Endodermal cell (in vitro differentiated cells): ENCODE measurements around the gene SIAH3. TPM values are rescaled to one million over a fixed set of nuclear protein-coding genes. Genes with fewer than 3 reads are reported as not detected.

Source experiments
- DNase-seq: peaks from one replicate; pipeline ENCODE4 v3.0.0-alpha.2; 2017
- H3K27ac ChIP-seq: 2 replicates; pipeline ENCODE4 v1.5.1; 2013; ENCODE audit warnings: mild to moderate bottlenecking, low read depth, low read length, moderate library complexity
- H3K27me3 ChIP-seq: 2 replicates; pipeline ENCODE4 v1.6.1; 2013; ENCODE audit warnings: mild to moderate bottlenecking, low read length, moderate library complexity; ENCODE audit not compliant: insufficient read depth, control insufficient read depth, poor library complexity, severe bottlenecking
- H3K36me3 ChIP-seq: 2 replicates; pipeline ENCODE4 v1.7.0; 2013; ENCODE audit warnings: mild to moderate bottlenecking, low read length, moderate library complexity; ENCODE audit not compliant: control insufficient read depth, insufficient read depth
- H3K4me1 ChIP-seq: one replicate; pipeline ENCODE4 v1.7.0; 2013; ENCODE audit warnings: low read length; ENCODE audit not compliant: control insufficient read depth, insufficient read depth
- H3K4me3 ChIP-seq: 2 replicates; pipeline ENCODE4 v1.5.1; 2013; ENCODE audit warnings: mild to moderate bottlenecking, low read length, moderate library complexity
- H3K9ac ChIP-seq: 2 replicates; pipeline ENCODE4 v1.6.1; 2013; ENCODE audit warnings: mild to moderate bottlenecking, low read length, moderate library complexity; ENCODE audit not compliant: poor library complexity, severe bottlenecking; ENCODE audit errors: extremely low read depth
- H3K9me3 ChIP-seq: 2 replicates; pipeline ENCODE4 v1.6.1; 2013; ENCODE audit warnings: mild to moderate bottlenecking, low read length, moderate library complexity; ENCODE audit not compliant: control insufficient read depth
- H3K27ac Mint-ChIP-seq: 2 replicates; pipeline ENCODE4 v1.8.0; 2020; ENCODE audit warnings: mixed read lengths
- H3K27me3 Mint-ChIP-seq: 2 replicates; pipeline ENCODE4 v1.8.0; 2021; ENCODE audit warnings: mild to moderate bottlenecking, mixed read lengths; ENCODE audit not compliant: insufficient read depth
- H3K36me3 Mint-ChIP-seq: 2 replicates; pipeline ENCODE4 v1.8.0; 2020; ENCODE audit warnings: low read depth, mixed read lengths
- H3K4me1 Mint-ChIP-seq: 2 replicates; pipeline ENCODE4 v1.8.0; 2020; ENCODE audit warnings: mixed read lengths
- H3K4me3 Mint-ChIP-seq: 2 replicates; pipeline ENCODE4 v1.8.0; 2020; ENCODE audit warnings: mild to moderate bottlenecking, moderate library complexity, mixed read lengths
- H3K9me3 Mint-ChIP-seq: 2 replicates; pipeline ENCODE4 v1.8.0; 2020; ENCODE audit warnings: mild to moderate bottlenecking, mixed read lengths
- CTCF ChIP-seq: fragments of 200-600 bp; sonication (generic); conservative IDR thresholded peaks from 2 replicates; pipeline ENCODE4 v1.5.0; 2021; ENCODE audit warnings: antibody characterized with exemption, mild to moderate bottlenecking
- WGBS, 2 experiments: methylation state at CpG; one replicate each; pipeline versions ENCODE4 v1.1.5 to v1.1.7; 2013; ENCODE audit warnings: missing lambda C conversion rate in 2 of 2, mixed read lengths in 1 of 2; ENCODE audit not compliant: insufficient coverage in 1 of 2, insufficient read length in 1 of 2; 5-methylcytosine and 5-hydroxymethylcytosine counted together
- total RNA-seq, 2 donors: library from RNA; stranded (reverse); fragmentation: NEBNext Ultra II Directional in 1 of 2; extraction: Animal tissue kit (Norgen Biotek cat#: 25700) in 1 of 2; gene quantifications; 2 replicates in 1 of 2; 3 replicates in 1 of 2; pipeline ENCODE4 v1.2.1, GENCODE V29; 2021

The SIAH3 gene
- total RNA-seq, 2 donors from 2014 or later: not detected

GRCh38 chr13:45852494-45852893 is 941 bp upstream of the SIAH3 start:
- no peak for TF ChIP-seq CTCF
- peaks cover 38% of the 10 kb centered on the region for H3K4me1 Mint-ChIP-seq
- peaks cover 5% of the 10 kb centered on the region for H3K9me3 Mint-ChIP-seq
- H3K4me3 Mint-ChIP-seq: no peak overlapping the region
- peaks cover 36% of the 10 kb centered on the region for H3K27me3 Mint-ChIP-seq
- Histone ChIP-seq H3K27ac (no peak overlapping the region), H3K9ac (no peak overlapping the region), H3K4me3 (no peak overlapping the region), H3K9me3 (peaks cover 9% of the 10 kb centered on the region), H3K36me3 (no peaks in the 10 kb centered on the region), H3K4me1 (peaks cover 18% of the 10 kb centered on the region), H3K27me3 (peaks cover 27% of the 10 kb centered on the region)
- DNase-seq: peak; percentile 53
- H3K27ac Mint-ChIP-seq: no peak overlapping the region
- 89% methylated on average over 1 to 3 of the region's 3 CpGs for WGBS, 2 experiments
- no peaks in the 10 kb centered on the region for H3K36me3 Mint-ChIP-seq

GRCh38 chr13:45851956-45852355 is 403 bp upstream of the SIAH3 start:
- no peak for DNase-seq
- peaks cover 43% of the 10 kb centered on the region for H3K4me1 Mint-ChIP-seq
- Histone ChIP-seq H3K4me1 (peaks cover 21% of the 10 kb centered on the region), H3K27ac (no peak overlapping the region), H3K4me3 (no peak overlapping the region), H3K27me3 (peaks cover 27% of the 10 kb centered on the region), H3K9me3 (peaks cover 9% of the 10 kb centered on the region), H3K9ac (no peak overlapping the region), H3K36me3 (no peaks in the 10 kb centered on the region)
- H3K4me3 Mint-ChIP-seq: peak overlapping the region; percentile 57
- WGBS, 2 experiments: 97 to 100% methylated on average over 6 to 7 of the region's 7 CpGs
- TF ChIP-seq CTCF: no peak
- H3K27ac Mint-ChIP-seq: no peak overlapping the region
- peaks cover 36% of the 10 kb centered on the region for H3K27me3 Mint-ChIP-seq
- peaks cover 5% of the 10 kb centered on the region for H3K9me3 Mint-ChIP-seq
- H3K36me3 Mint-ChIP-seq: no peaks in the 10 kb centered on the region

GRCh38 chr13:45850027-45850613 is 1.4 kb downstream of the SIAH3 start:
- H3K4me3 Mint-ChIP-seq: peak overlapping the region; percentile 57
- no peak for TF ChIP-seq CTCF
- H3K27me3 ChIP-seq: peaks cover 27% of the 10 kb centered on the region
- peaks cover 48% of the 10 kb centered on the region for H3K4me1 Mint-ChIP-seq
- DNase-seq: peak; percentile 71
- H3K4me1 ChIP-seq: peaks cover 21% of the 10 kb centered on the region
- no peak overlapping the region for H3K27ac ChIP-seq
- H3K9ac ChIP-seq: peak overlapping the region; percentile 8
- H3K27me3 Mint-ChIP-seq: peaks cover 36% of the 10 kb centered on the region
- peak overlapping the region; percentile 68 for H3K4me3 ChIP-seq
- H3K36me3 Mint-ChIP-seq: no peaks in the 10 kb centered on the region
- H3K36me3 ChIP-seq: no peaks in the 10 kb centered on the region
- WGBS, 2 experiments: 37 to 54% methylated on average over 13 to 16 of the region's 16 CpGs
- H3K9me3 Mint-ChIP-seq: peaks cover 5% of the 10 kb centered on the region
- peaks cover 9% of the 10 kb centered on the region for H3K9me3 ChIP-seq
- H3K27ac Mint-ChIP-seq: no peak overlapping the region
